Measurements from ENCODE around the gene SCLY. TPM values are rescaled to one million over a fixed set of nuclear protein-coding genes. Genes with fewer than 3 reads are reported as not detected.

SCLY gene
- total and polyA plus RNA-seq, 7 experiments from 2014 or later = 12.2 to 47.3 (median 24.4) TPM

DNA sequence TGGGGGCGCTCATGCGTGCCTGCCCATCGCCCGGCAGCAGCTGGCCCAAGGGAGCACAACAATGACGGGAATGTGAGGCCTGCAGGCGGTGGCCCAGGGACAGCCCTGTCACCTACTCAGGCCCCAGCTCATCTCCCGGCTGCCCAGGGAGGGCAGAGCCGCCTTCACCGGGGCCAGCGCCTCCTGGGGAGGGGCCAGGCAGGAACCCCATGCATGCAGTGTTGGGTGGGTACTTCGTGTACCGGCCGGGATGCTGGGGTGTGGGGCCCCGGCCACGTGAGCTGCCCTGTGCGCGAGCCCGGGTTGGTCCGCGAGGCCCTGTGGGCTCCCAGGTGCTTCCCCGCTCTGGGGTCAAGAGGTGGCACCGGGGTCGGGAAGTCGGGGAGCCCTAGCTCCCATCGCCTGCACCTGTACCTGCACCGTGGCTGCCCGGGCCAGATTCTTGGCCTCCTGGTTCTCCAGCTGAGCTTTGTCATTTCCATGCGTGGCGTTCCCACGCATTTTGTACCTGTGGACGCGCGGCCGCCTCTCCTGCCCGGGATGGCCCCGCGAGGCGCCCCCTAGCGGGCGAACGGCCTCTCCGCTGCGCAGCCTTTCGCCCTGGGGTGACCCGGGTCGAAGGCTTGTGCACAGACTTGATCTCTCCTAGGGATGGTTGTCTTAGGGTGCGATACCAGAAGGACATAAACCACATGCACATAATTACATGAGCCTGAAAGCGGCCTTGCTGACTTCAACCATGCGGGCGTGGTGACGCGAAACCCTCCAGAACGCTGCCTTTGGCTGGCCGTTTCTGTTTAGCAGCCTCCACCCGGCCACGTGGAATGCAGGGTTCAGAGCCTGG, 78.6 kb downstream of the SCLY start:
- Histone ChIP-seq H3K36me3 (ENCODE audit: control insufficient read depth in 2 of 3, insufficient read depth in 3 of 3, low read length in 3 of 3) (no peaks in the 10 kb centered on the region), H3K27ac (ENCODE audit: low read depth, low read length) (no peak overlapping the region), H3K9me3 (ENCODE audit: control insufficient read depth in 2 of 3, low read length in 3 of 3) (no peaks in the 10 kb centered on the region), H3K4me1 (ENCODE audit: control insufficient read depth in 2 of 2, insufficient read depth in 2 of 2, low read length in 2 of 2) (peaks cover 0 to 6% of the 10 kb centered on the region in 2 donors), H3K4me3 (ENCODE audit: low read length) (no peak overlapping the region), H3K27me3 (ENCODE audit: control insufficient read depth in 2 of 2, insufficient read depth in 2 of 2, low read length in 2 of 2) (no peaks in the 10 kb centered on the region)
- Mint-ChIP-seq H3K27ac (no peak overlapping the region), H3K27me3 (no peaks in the 10 kb centered on the region), H3K4me1 (peaks cover 0 to 8% (median 7%) of the 10 kb centered on the region in 7 donors), H3K4me3 (no peak overlapping the region), H3K9me3 (peaks cover 0 to 1% (median 0%) of the 10 kb centered on the region in 11 donors), H3K36me3 (no peaks in the 10 kb centered on the region)
- ChIA-PET CTCF (no interaction called here), POLR2A (interaction anchor here (0.6 kb wide), 1 partner anchor 196 kb away, joined by 3 read pairs; no protein-coding TSS in a partner anchor)
- DNase-seq (peak in 3 of 9 donors; percentile 15 to 62 (median 22)), ATAC-seq (no peak)
- intact Hi-C loops (cut with micrococcal nuclease) = loop anchor here in 1 of 2 donors (5.0 kb wide), 1 partner anchor 282 kb away; the partner anchor contains the start of gene RAMP1

DNA sequence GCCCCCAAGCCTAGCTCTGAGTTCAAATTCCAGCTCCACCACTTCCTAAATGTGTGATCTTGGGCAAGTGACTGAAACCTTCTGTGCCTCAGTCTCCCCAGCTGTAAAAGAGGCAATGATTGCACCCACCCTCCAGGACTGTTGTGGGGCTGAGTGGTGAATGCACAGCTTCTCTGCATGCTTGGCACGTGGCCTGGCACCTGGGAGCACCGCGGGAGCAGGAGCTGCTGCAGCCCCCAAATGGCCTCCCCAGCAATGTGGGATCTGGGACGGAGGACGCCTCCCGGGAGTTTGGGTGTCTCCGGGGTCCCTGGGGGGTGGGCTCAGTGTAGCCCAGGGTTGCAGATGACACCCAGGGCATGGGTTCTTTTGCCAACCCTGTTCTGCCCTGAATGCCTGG, 79.2 kb downstream of the SCLY start:
- no peaks in the 10 kb centered on the region for H3K27me3 ChIP-seq (ENCODE audit: control insufficient read depth in 2 of 2, insufficient read depth in 2 of 2, low read length in 2 of 2)
- H3K27me3 Mint-ChIP-seq = no peaks in the 10 kb centered on the region
- H3K27ac ChIP-seq (ENCODE audit: low read depth, low read length) = no peak overlapping the region
- CTCF ChIA-PET = no interaction called here
- H3K9me3 Mint-ChIP-seq = peaks cover 0 to 1% (median 0%) of the 10 kb centered on the region in 11 donors
- no peak overlapping the region for H3K27ac Mint-ChIP-seq
- H3K9me3 ChIP-seq (ENCODE audit: control insufficient read depth in 2 of 3, low read length in 3 of 3) = no peaks in the 10 kb centered on the region
- H3K4me3 ChIP-seq (ENCODE audit: low read length) = no peak overlapping the region
- POLR2A ChIA-PET = no interaction called here
- H3K4me1 ChIP-seq (ENCODE audit: control insufficient read depth in 2 of 2, insufficient read depth in 2 of 2, low read length in 2 of 2) = peaks cover 0 to 6% of the 10 kb centered on the region in 2 donors
- ATAC-seq = no peak
- DNase-seq = no peak
- H3K4me3 Mint-ChIP-seq = no peak overlapping the region
- H3K4me1 Mint-ChIP-seq = peaks cover 0 to 8% (median 7%) of the 10 kb centered on the region in 7 donors
- H3K36me3 Mint-ChIP-seq = no peaks in the 10 kb centered on the region
- intact Hi-C loops (cut with micrococcal nuclease) = no loop called here
- H3K36me3 ChIP-seq (ENCODE audit: control insufficient read depth in 2 of 3, insufficient read depth in 3 of 3, low read length in 3 of 3) = no peaks in the 10 kb centered on the region

DNA sequence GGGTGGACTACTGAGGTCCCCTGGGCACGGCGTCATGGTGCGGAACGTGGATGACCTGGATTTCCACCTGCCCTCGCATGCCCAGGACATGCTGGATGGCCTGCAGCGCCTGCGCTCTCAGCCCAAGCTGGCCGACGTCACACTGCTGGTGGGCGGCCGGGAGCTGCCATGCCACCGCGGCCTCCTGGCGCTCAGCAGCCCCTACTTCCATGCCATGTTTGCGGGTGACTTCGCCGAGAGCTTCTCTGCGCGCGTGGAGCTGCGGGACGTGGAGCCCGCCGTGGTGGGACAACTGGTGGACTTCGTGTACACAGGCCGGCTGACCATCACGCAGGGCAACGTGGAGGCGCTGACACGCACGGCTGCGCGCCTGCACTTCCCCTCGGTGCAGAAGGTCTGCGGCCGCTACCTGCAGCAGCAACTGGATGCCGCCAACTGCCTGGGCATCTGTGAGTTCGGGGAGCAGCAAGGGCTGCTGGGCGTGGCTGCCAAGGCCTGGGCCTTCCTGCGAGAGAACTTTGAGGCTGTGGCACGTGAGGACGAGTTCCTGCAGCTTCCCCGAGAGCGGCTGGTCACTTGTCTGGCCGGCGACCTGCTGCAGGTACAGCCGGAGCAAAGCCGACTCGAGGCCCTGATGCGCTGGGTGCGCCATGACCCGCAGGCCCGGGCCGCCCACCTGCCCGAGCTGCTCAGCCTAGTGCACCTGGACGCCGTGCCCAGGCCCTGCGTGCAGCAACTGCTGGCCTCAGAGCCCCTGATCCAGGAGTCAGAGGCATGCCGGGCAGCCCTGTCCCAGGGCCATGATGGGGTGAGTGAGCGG, 80.1 kb downstream of the SCLY start:
- peaks cover 0 to 1% (median 0%) of the 10 kb centered on the region in 11 donors for H3K9me3 Mint-ChIP-seq
- H3K27ac Mint-ChIP-seq = peak overlapping the region in 1 of 9 donors; percentile 73
- DNase-seq (no peak), ATAC-seq (no peak)
- Histone ChIP-seq H3K4me3 (ENCODE audit: low read length) (no peak overlapping the region), H3K27ac (ENCODE audit: low read depth, low read length) (no peak overlapping the region), H3K4me1 (ENCODE audit: control insufficient read depth in 2 of 2, insufficient read depth in 2 of 2, low read length in 2 of 2) (peaks cover 0 to 6% of the 10 kb centered on the region in 2 donors), H3K9me3 (ENCODE audit: control insufficient read depth in 2 of 3, low read length in 3 of 3) (no peaks in the 10 kb centered on the region), H3K36me3 (ENCODE audit: control insufficient read depth in 2 of 3, insufficient read depth in 3 of 3, low read length in 3 of 3) (no peaks in the 10 kb centered on the region), H3K27me3 (ENCODE audit: control insufficient read depth in 2 of 2, insufficient read depth in 2 of 2, low read length in 2 of 2) (no peaks in the 10 kb centered on the region)
- peaks cover 0 to 8% (median 7%) of the 10 kb centered on the region in 7 donors for H3K4me1 Mint-ChIP-seq
- H3K27me3 Mint-ChIP-seq = no peaks in the 10 kb centered on the region
- POLR2A ChIA-PET = no interaction called here
- no peaks in the 10 kb centered on the region for H3K36me3 Mint-ChIP-seq
- CTCF ChIA-PET = interaction anchor here (0.6 to 1.0 kb wide), 2 partner anchors 14 to 122 kb away, joined by 3 read pairs; no protein-coding TSS in a partner anchor
- H3K4me3 Mint-ChIP-seq = no peak overlapping the region
- intact Hi-C loops (cut with micrococcal nuclease) = no loop called here

DNA sequence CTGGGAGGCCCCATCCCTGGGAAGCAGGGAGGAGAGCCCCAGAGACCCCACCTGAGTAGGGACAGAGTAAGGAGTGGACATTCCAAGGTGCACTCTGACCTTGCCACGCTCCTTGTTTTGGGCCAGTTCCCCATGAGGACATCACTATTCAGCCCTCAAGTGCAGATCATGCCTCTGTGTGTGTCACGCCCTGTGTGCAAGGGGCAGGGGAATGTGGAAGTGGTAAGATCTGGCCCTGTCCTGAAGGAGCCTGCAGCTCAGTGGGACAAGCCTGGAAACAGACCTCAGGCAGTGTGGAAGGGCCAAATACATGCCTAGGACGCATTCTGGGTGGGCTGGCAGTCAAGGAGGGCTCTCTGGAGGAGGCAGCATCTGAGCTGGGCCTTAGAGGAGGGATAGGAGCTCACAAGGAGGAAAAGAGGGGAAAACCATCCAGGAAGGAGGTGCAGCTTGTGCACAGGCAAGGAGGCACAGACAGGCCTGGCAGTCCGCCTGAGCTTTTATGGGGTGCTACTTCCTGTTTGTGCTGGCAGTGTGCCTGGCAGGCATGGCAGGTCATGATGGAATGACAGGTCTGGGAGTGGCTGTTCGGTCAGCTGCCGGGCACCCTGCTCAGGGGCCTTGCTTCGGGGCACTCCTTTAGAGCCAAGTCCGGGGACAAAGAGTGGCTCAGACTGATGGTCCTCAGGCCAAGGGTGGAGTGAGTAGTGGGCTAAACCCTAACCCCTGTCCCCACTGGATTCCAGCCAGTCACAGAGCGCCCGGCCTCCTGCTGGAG, 80.9 kb downstream of the SCLY start:
- peaks cover 0 to 6% of the 10 kb centered on the region in 2 donors for H3K4me1 ChIP-seq (ENCODE audit: control insufficient read depth in 2 of 2, insufficient read depth in 2 of 2, low read length in 2 of 2)
- no peaks in the 10 kb centered on the region for H3K9me3 ChIP-seq (ENCODE audit: control insufficient read depth in 2 of 3, low read length in 3 of 3)
- H3K36me3 Mint-ChIP-seq = no peaks in the 10 kb centered on the region
- no peaks in the 10 kb centered on the region for H3K27me3 Mint-ChIP-seq
- H3K27me3 ChIP-seq (ENCODE audit: control insufficient read depth in 2 of 2, insufficient read depth in 2 of 2, low read length in 2 of 2) = no peaks in the 10 kb centered on the region
- ChIA-PET CTCF (interaction anchor here (0.6 to 1.0 kb wide), 2 partner anchors 13 to 121 kb away, joined by 3 read pairs; no protein-coding TSS in a partner anchor), POLR2A (no interaction called here)
- intact Hi-C loops (cut with micrococcal nuclease) = no loop called here
- H3K27ac ChIP-seq (ENCODE audit: low read depth, low read length) = no peak overlapping the region
- no peak overlapping the region for H3K4me3 ChIP-seq (ENCODE audit: low read length)
- H3K9me3 Mint-ChIP-seq = peaks cover 0 to 1% (median 0%) of the 10 kb centered on the region in 11 donors
- no peaks in the 10 kb centered on the region for H3K36me3 ChIP-seq (ENCODE audit: control insufficient read depth in 2 of 3, insufficient read depth in 3 of 3, low read length in 3 of 3)
- peaks cover 0 to 8% (median 7%) of the 10 kb centered on the region in 7 donors for H3K4me1 Mint-ChIP-seq
- ATAC-seq (peak; percentile 47), DNase-seq (no peak)
- H3K27ac Mint-ChIP-seq = peak overlapping the region in 3 of 9 donors; percentile 62 to 73 (median 63)
- peak overlapping the region in 1 of 10 donors; percentile 13 for H3K4me3 Mint-ChIP-seq

DNA sequence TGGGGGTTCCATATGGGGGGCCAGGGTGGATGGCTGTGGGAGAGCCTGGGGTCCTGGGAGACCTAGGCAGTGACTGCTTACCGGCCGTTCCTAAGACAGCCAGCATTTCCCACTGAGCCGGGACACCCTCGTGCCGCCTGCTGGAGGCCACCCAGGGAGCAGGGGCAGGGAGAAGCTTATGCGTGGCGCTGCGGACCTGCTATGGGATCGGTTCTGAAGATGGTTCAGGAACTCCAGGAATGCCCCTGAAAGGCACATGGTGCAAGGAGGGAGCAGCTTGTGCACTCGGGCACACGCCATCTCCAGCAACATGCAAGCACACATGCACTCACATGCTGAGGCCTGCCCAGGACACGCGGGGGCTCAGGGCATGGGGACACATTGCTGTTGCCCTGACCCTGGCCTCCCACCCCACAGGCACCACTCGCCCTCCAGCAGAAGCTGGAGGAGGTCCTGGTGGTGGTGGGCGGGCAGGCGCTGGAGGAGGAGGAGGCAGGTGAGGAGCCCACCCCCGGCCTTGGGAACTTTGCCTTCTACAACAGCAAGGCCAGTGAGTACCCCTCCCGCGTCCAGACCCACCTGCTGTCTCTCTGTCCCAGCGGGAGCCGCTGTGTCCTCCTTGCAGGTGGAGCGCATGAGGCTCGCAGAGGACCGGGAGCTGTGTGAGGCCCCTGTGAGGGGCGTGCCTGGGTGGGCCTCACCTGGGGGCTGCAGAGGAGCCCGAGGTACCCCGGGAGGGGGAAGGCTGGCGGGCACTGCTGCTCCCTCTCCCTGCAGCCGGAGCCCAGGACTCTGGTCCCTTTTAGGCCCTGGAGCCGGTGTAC, 81.8 kb downstream of the SCLY start:
- Histone ChIP-seq H3K36me3 (ENCODE audit: control insufficient read depth in 2 of 3, insufficient read depth in 3 of 3, low read length in 3 of 3) (no peaks in the 10 kb centered on the region), H3K27me3 (ENCODE audit: control insufficient read depth in 2 of 2, insufficient read depth in 2 of 2, low read length in 2 of 2) (no peaks in the 10 kb centered on the region), H3K9me3 (ENCODE audit: control insufficient read depth in 2 of 3, low read length in 3 of 3) (no peaks in the 10 kb centered on the region), H3K4me1 (ENCODE audit: control insufficient read depth in 2 of 2, insufficient read depth in 2 of 2, low read length in 2 of 2) (peaks cover 0 to 6% of the 10 kb centered on the region in 2 donors), H3K27ac (ENCODE audit: low read depth, low read length) (no peak overlapping the region), H3K4me3 (ENCODE audit: low read length) (no peak overlapping the region)
- CTCF ChIA-PET = interaction anchor here (1.0 kb wide), 1 partner anchor 120 kb away, joined by 3 read pairs; no protein-coding TSS in a partner anchor
- Mint-ChIP-seq H3K4me1 (peaks cover 0 to 8% (median 7%) of the 10 kb centered on the region in 7 donors), H3K4me3 (no peak overlapping the region), H3K9me3 (peaks cover 0 to 1% (median 0%) of the 10 kb centered on the region in 11 donors), H3K27me3 (no peaks in the 10 kb centered on the region), H3K36me3 (no peaks in the 10 kb centered on the region), H3K27ac (peak overlapping the region in 1 of 9 donors; percentile 73)
- DNase-seq = no peak
- POLR2A ChIA-PET = no interaction called here
- no peak for ATAC-seq
- intact Hi-C loops (cut with micrococcal nuclease) = no loop called here

All from naive thymus-derived CD4-positive, alpha-beta T cell (primary cell).